Activated T-helper 1 cell treated with anti-CD3 and anti-CD28 coated beads, Interleukin-12 subunit alpha, Interleukin-12 subunit beta, Interleukin-2, Interleukin-4 antibody, amounts not matched to agents 30 ng/mL and 10 ng/mL and 1 ng/mL, durations not matched to agents 14 hours and 24 hours and 36 hours (primary cell): ENCODE results near the gene KRT3. TPM values are rescaled to one million over a fixed set of nuclear protein-coding genes. Genes with fewer than 3 reads are reported as not detected.
A peak's percentile ranks its signal among the peaks of the same experiment; 100 is the strongest.

Experiments used
- DNase-seq: peaks from one replicate; pipeline ENCODE4 v3.0.0; 2021; ENCODE audit warnings: low spot score
- H3K27ac Mint-ChIP-seq: one replicate; pipeline ENCODE4 v1.8.0; 2021; ENCODE audit warnings: mild to moderate bottlenecking, mixed read lengths
- H3K27me3 Mint-ChIP-seq: one replicate; pipeline ENCODE4 v1.8.0; 2022; ENCODE audit warnings: mild to moderate bottlenecking, moderate library complexity, mixed read lengths; ENCODE audit not compliant: insufficient read depth
- H3K36me3 Mint-ChIP-seq: one replicate; pipeline ENCODE4 v1.8.0; 2021; ENCODE audit warnings: low read depth, mixed read lengths
- H3K4me1 Mint-ChIP-seq: one replicate; pipeline ENCODE4 v1.8.0; 2021; ENCODE audit warnings: low read depth, mixed read lengths
- H3K4me3 Mint-ChIP-seq: one replicate; pipeline ENCODE4 v1.8.0; 2021; ENCODE audit warnings: mild to moderate bottlenecking, moderate library complexity, mixed read lengths
- H3K9me3 Mint-ChIP-seq: one replicate; pipeline ENCODE4 v1.8.0; 2021; ENCODE audit warnings: mixed read lengths
- intact Hi-C: fragments of 100-400 bp; cut with micrococcal nuclease; formaldehyde crosslinking; loops from one replicate; pipeline ENCODE4 v1.15.1; 2024
- total RNA-seq: library from RNA; stranded (reverse); gene quantifications from 2 replicates; pipeline ENCODE4 v1.2.3, GENCODE V29; 2022

Gene KRT3
- 0.08 TPM in 1 of 2 replicates, not detected in the other for total RNA-seq

GRCh38 chr12:52795694-52796428, at the start of gene KRT3:
TSS of gene KRT3 (minus strand) at chr12:52796117. CDS start at chr12:52796042, 75 bp downstream.
- H3K27me3 Mint-ChIP-seq, result peaks cover 9% of the 10 kb centered on the region

GRCh38 chr12:52844386-52844785, 48.5 kb upstream of the KRT3 start:
- Mint-ChIP-seq H3K36me3 (no peaks in the 10 kb centered on the region), H3K27me3 (peaks cover 3% of the 10 kb centered on the region), H3K27ac (no peak overlapping the region), H3K4me3 (no peak overlapping the region), H3K9me3 (no peaks in the 10 kb centered on the region), H3K4me1 (no peaks in the 10 kb centered on the region)
- intact Hi-C loops, result no loop called here
- DNase-seq, result no peak

More at GRCh38 chr12:52795694-52796428, at the start of gene KRT3:
- H3K4me3 Mint-ChIP-seq, result no peak within 1 kb of the TSS
- H3K9me3 Mint-ChIP-seq, result no peaks in the 10 kb centered on the region
- H3K4me1 Mint-ChIP-seq, result peaks cover 9% of the 10 kb centered on the region
- no peak for DNase-seq
- intact Hi-C loops, result no loop called here
- no peaks in the 10 kb centered on the region for H3K36me3 Mint-ChIP-seq
- H3K27ac Mint-ChIP-seq, result no peak within 1 kb of the TSS

GRCh38 chr12:52839436-52840105, 43.7 kb upstream of the KRT3 start:
- H3K27ac Mint-ChIP-seq, result no peak overlapping the region
- no peak for DNase-seq
- H3K4me1 Mint-ChIP-seq, result peaks cover 31% of the 10 kb centered on the region
- intact Hi-C loops, result no loop called here
- H3K36me3 Mint-ChIP-seq, result no peaks in the 10 kb centered on the region
- H3K9me3 Mint-ChIP-seq, result no peaks in the 10 kb centered on the region
- no peak overlapping the region for H3K4me3 Mint-ChIP-seq
- peaks cover 8% of the 10 kb centered on the region for H3K27me3 Mint-ChIP-seq

GRCh38 chr12:52838609-52839435, 42.9 kb upstream of the KRT3 start:
- peaks cover 8% of the 10 kb centered on the region for H3K27me3 Mint-ChIP-seq
- H3K9me3 Mint-ChIP-seq, result no peaks in the 10 kb centered on the region
- no peak overlapping the region for H3K27ac Mint-ChIP-seq
- no peak for DNase-seq
- H3K36me3 Mint-ChIP-seq, result no peaks in the 10 kb centered on the region
- intact Hi-C loops, result no loop called here
- H3K4me3 Mint-ChIP-seq, result no peak overlapping the region
- H3K4me1 Mint-ChIP-seq, result peaks cover 31% of the 10 kb centered on the region

- Mint-ChIP-seq H3K4me3 (no peak overlapping the region), H3K36me3 (no peaks in the 10 kb centered on the region), H3K27me3 (peaks cover 8% of the 10 kb centered on the region), H3K4me1 (peaks cover 31% of the 10 kb centered on the region), H3K27ac (no peak overlapping the region), H3K9me3 (no peaks in the 10 kb centered on the region)
- DNase-seq, result no peak
- intact Hi-C loops, result no loop called here
These were observed 42.1 kb upstream of the KRT3 start for GRCh38 chr12:52837781-52838608.

GRCh38 chr12:52837413-52837741, 41.5 kb upstream of the KRT3 start:
- peak overlapping the region; percentile 42 for H3K4me3 Mint-ChIP-seq
- H3K36me3 Mint-ChIP-seq, result no peaks in the 10 kb centered on the region
- peak overlapping the region; percentile 37 for H3K27ac Mint-ChIP-seq
- H3K27me3 Mint-ChIP-seq, result peaks cover 8% of the 10 kb centered on the region
- H3K9me3 Mint-ChIP-seq, result no peaks in the 10 kb centered on the region
- peaks cover 31% of the 10 kb centered on the region for H3K4me1 Mint-ChIP-seq
- intact Hi-C loops, result no loop called here
- no peak for DNase-seq

- Mint-ChIP-seq H3K4me3 (peak overlapping the region; percentile 42), H3K36me3 (no peaks in the 10 kb centered on the region), H3K4me1 (peaks cover 31% of the 10 kb centered on the region), H3K9me3 (no peaks in the 10 kb centered on the region), H3K27ac (peak overlapping the region; percentile 77), H3K27me3 (peaks cover 8% of the 10 kb centered on the region)
- DNase-seq, result no peak
- intact Hi-C loops, result no loop called here
These were observed 40.8 kb upstream of the KRT3 start for GRCh38 chr12:52836491-52837412.

- Mint-ChIP-seq H3K4me3 (peak overlapping the region; percentile 2), H3K27ac (peak overlapping the region; percentile 77)
These were observed 40.1 kb upstream of the KRT3 start for GRCh38 chr12:52836042-52836466.

GRCh38 chr12:52835271-52836041, 39.5 kb upstream of the KRT3 start:
- Mint-ChIP-seq H3K4me1 (peaks cover 31% of the 10 kb centered on the region), H3K36me3 (no peaks in the 10 kb centered on the region), H3K27ac (peak overlapping the region; percentile 77), H3K4me3 (no peak overlapping the region), H3K27me3 (peaks cover 8% of the 10 kb centered on the region), H3K9me3 (no peaks in the 10 kb centered on the region)
- intact Hi-C loops, result no loop called here
- DNase-seq, result no peak

More at GRCh38 chr12:52836042-52836466, 40.1 kb upstream of the KRT3 start:
- DNase-seq, result no peak
- Mint-ChIP-seq H3K27me3 (peaks cover 8% of the 10 kb centered on the region), H3K36me3 (no peaks in the 10 kb centered on the region), H3K9me3 (no peaks in the 10 kb centered on the region), H3K4me1 (peaks cover 31% of the 10 kb centered on the region)
- intact Hi-C loops, result no loop called here

GRCh38 chr12:52834727-52835001, 38.7 kb upstream of the KRT3 start:
- Mint-ChIP-seq H3K27ac (no peak overlapping the region), H3K27me3 (peaks cover 5% of the 10 kb centered on the region), H3K4me3 (no peak overlapping the region), H3K36me3 (no peaks in the 10 kb centered on the region), H3K9me3 (no peaks in the 10 kb centered on the region), H3K4me1 (peaks cover 31% of the 10 kb centered on the region)
- no peak for DNase-seq
- intact Hi-C loops, result no loop called here

GRCh38 chr12:52833922-52834726, 38.2 kb upstream of the KRT3 start, which contains the start of gene KRT79:
TSS of gene KRT79 (minus strand) at chr12:52834311. CDS start at chr12:52834260, 51 bp downstream.
- no peak within 1 kb of the TSS for H3K4me3 Mint-ChIP-seq
- no peak within 1 kb of the TSS for H3K27ac Mint-ChIP-seq
- no peaks in the 10 kb centered on the region for H3K36me3 Mint-ChIP-seq
- DNase-seq, result no peak
- H3K4me1 Mint-ChIP-seq, result peaks cover 31% of the 10 kb centered on the region
- peaks cover 3% of the 10 kb centered on the region for H3K27me3 Mint-ChIP-seq
- intact Hi-C loops, result no loop called here
- no peaks in the 10 kb centered on the region for H3K9me3 Mint-ChIP-seq
